H1 (cell line): Measurements from ENCODE around the gene FSTL4. TPM values are rescaled to one million over a fixed set of nuclear protein-coding genes. Genes with fewer than 3 reads are reported as not detected.

ENCODE experiments used
- CTCF ChIA-PET: fragments of 300-600 bp; sonication (Branson Sonifier 250); formaldehyde crosslinking; loops from one replicate; lab custom pipeline; 2021; ENCODE audit not compliant: partially characterized antibody; lab: Charles Lee
- POLR2A ChIA-PET: fragments of 300-600 bp; sonication (Branson Sonifier 250); formaldehyde crosslinking; loops from one replicate; lab custom pipeline; 2021; ENCODE audit warnings: inconsistent platforms; ENCODE audit not compliant: partially characterized antibody; lab: Charles Lee
- DNase-seq, 2 experiments: peaks; one replicate each; pipeline versions ENCODE4 v3.0.0 to v3.0.0-alpha.2; 2010 to 2022; ENCODE audit warnings: low spot score in 2 of 2, low read depth in 1 of 2, mixed read lengths in 1 of 2
- FAIRE-seq: peaks from 2 replicates; lab custom pipeline; 2011; peaks lifted over from hg19 to GRCh38; lab: Jason Lieb, UNC
- H2AFZ ChIP-seq: 2 replicates; pipeline ENCODE4 v1.8.1; 2012; ENCODE audit warnings: low read length, inconsistent platforms
- H2AK5ac ChIP-seq: 2 replicates; pipeline ENCODE4 v1.6.1; 2013; ENCODE audit warnings: low read depth, low read length
- H2BK120ac ChIP-seq: replicated peaks from 2 replicates; pipeline ENCODE3; 2013; ENCODE audit warnings: low read depth, low read length, inconsistent platforms
- H2BK12ac ChIP-seq: 2 replicates; pipeline ENCODE4 v1.6.1; 2013; ENCODE audit warnings: low read depth, low read length
- H2BK15ac ChIP-seq: 2 replicates; pipeline ENCODE4 v1.6.1; 2013; ENCODE audit warnings: low read length
- H2BK20ac ChIP-seq: 2 replicates; pipeline ENCODE4 v1.6.1; 2013; ENCODE audit warnings: low read length
- H2BK5ac ChIP-seq: 2 replicates; pipeline ENCODE4 v1.6.1; 2013; ENCODE audit warnings: low read depth, low read length
- H3K14ac ChIP-seq: 2 replicates; pipeline ENCODE4 v1.6.1; 2013; ENCODE audit warnings: inconsistent platforms; ENCODE audit not compliant: insufficient read length
- H3K18ac ChIP-seq: 2 replicates; pipeline ENCODE4 v1.6.1; 2013; ENCODE audit warnings: low read length; ENCODE audit errors: extremely low read depth
- H3K23ac ChIP-seq: 2 replicates; pipeline ENCODE4 v1.6.1; 2013; ENCODE audit warnings: inconsistent platforms; ENCODE audit not compliant: insufficient read length
- H3K23me2 ChIP-seq: 2 replicates; pipeline ENCODE4 v1.6.1; 2013; ENCODE audit warnings: low read depth, low read length
- H3K27ac ChIP-seq: 2 replicates; pipeline ENCODE4 v1.6.1; 2011; ENCODE audit warnings: low read depth, low read length, inconsistent platforms
- H3K27me3 ChIP-seq, 4 experiments: replicated peaks in 1 of 4; 1 replicate in 1 of 4; 2 replicates in 3 of 4; pipeline versions ENCODE4 v1.6.1 to v1.8.1; 2011 to 2013; ENCODE audit warnings: low read length in 3 of 4, mild to moderate bottlenecking in 3 of 4, inconsistent platforms in 2 of 4, mixed read lengths in 2 of 4, moderate library complexity in 1 of 4; ENCODE audit not compliant: control insufficient read depth in 3 of 4, insufficient read depth in 3 of 4; ENCODE audit errors: extremely low read depth in 1 of 4
- H3K36me3 ChIP-seq, 4 experiments: 2 replicates each; pipeline versions ENCODE4 v1.6.1 to v1.8.1; 2011 to 2013; ENCODE audit warnings: mild to moderate bottlenecking in 4 of 4, low read length in 3 of 4, moderate library complexity in 2 of 4, control low read depth in 1 of 4, inconsistent platforms in 1 of 4; ENCODE audit not compliant: insufficient read depth in 4 of 4, control insufficient read depth in 2 of 4
- H3K4ac ChIP-seq: replicated peaks from 2 replicates; pipeline ENCODE3; 2013; ENCODE audit warnings: low read length, low read depth, mixed read lengths, inconsistent platforms; ENCODE audit not compliant: insufficient read length
- H3K4me1 ChIP-seq, 4 experiments: replicated peaks in 1 of 4; 1 replicate in 1 of 4; 2 replicates in 3 of 4; pipeline versions ENCODE4 v1.6.1 to v1.8.1; 2011 to 2013; ENCODE audit warnings: low read length in 3 of 4, inconsistent platforms in 2 of 4, mixed read lengths in 1 of 4; ENCODE audit not compliant: insufficient read depth in 4 of 4, control insufficient read depth in 3 of 4
- H3K4me2 ChIP-seq, 2 experiments: 2 replicates each; pipeline versions ENCODE4 v1.6.1 to v1.8.1; 2011 to 2013; ENCODE audit warnings: low read depth in 2 of 2, low read length in 2 of 2, control low read depth in 1 of 2, inconsistent platforms in 1 of 2, mild to moderate bottlenecking in 1 of 2; ENCODE audit not compliant: insufficient read depth in 1 of 2
- H3K4me3 ChIP-seq, 4 experiments: fragments of 200-600, 300-600 bp in 1 of 4; sonication (generic), shearing (Covaris generic), sonication (Bioruptor Twin) in 1 of 4; 2 replicates each; pipeline versions ENCODE4 v1.5.1 to v1.8.1; 2011 to 2016; ENCODE audit warnings: low read length in 4 of 4, low read depth in 3 of 4, control low read depth in 2 of 4, inconsistent platforms in 2 of 4, mild to moderate bottlenecking in 2 of 4, mixed read lengths in 1 of 4, moderate library complexity in 1 of 4; ENCODE audit not compliant: insufficient read depth in 2 of 4; ENCODE audit errors: extremely low read depth in 1 of 4
- H3K56ac ChIP-seq: replicated peaks from 2 replicates; pipeline ENCODE3; 2013; ENCODE audit warnings: low read depth, mild to moderate bottlenecking, mixed read lengths, low read length, inconsistent platforms; ENCODE audit not compliant: insufficient read length
- H3K79me1 ChIP-seq: 2 replicates; pipeline ENCODE4 v1.6.1; 2013; ENCODE audit warnings: low read depth, low read length, control low read depth
- H3K79me2 ChIP-seq, 2 experiments: 2 replicates each; pipeline versions ENCODE4 v1.6.1 to v1.8.1; 2012 to 2013; ENCODE audit warnings: low read length in 2 of 2, mild to moderate bottlenecking in 2 of 2, inconsistent platforms in 1 of 2; ENCODE audit not compliant: insufficient read depth in 2 of 2, control insufficient read depth in 1 of 2
- H3K9ac ChIP-seq, 4 experiments: replicated peaks in 1 of 4; 1 replicate in 1 of 4; 2 replicates in 3 of 4; pipeline versions ENCODE4 v1.6.1 to v1.8.1; 2011 to 2013; ENCODE audit warnings: low read depth in 3 of 4, low read length in 3 of 4, control low read depth in 2 of 4, mild to moderate bottlenecking in 2 of 4, moderate library complexity in 2 of 4, inconsistent platforms in 1 of 4; ENCODE audit errors: extremely low read depth in 1 of 4
- H3K9me3 ChIP-seq, 2 experiments: 2 replicates each; pipeline versions ENCODE4 v1.6.1 to v1.8.1; 2012 to 2013; ENCODE audit warnings: mild to moderate bottlenecking in 2 of 2, moderate library complexity in 2 of 2, control low read depth in 1 of 2, inconsistent platforms in 1 of 2, low read depth in 1 of 2, low read length in 1 of 2, mixed read lengths in 1 of 2; ENCODE audit not compliant: insufficient read depth in 2 of 2
- H4K20me1 ChIP-seq, 2 experiments: replicated peaks in 1 of 2; 2 replicates each; pipeline versions ENCODE3 to v1.8.1; 2011 to 2013; ENCODE audit warnings: inconsistent platforms in 2 of 2, low read length in 2 of 2, mild to moderate bottlenecking in 1 of 2; ENCODE audit not compliant: insufficient read depth in 2 of 2, control insufficient read depth in 1 of 2
- H4K5ac ChIP-seq: 2 replicates; pipeline ENCODE4 v1.6.1; 2013; ENCODE audit warnings: low read length, low read depth, mixed read lengths, inconsistent platforms; ENCODE audit not compliant: insufficient read length
- H4K8ac ChIP-seq: 2 replicates; pipeline ENCODE4 v1.8.0; 2013; ENCODE audit warnings: mild to moderate bottlenecking, moderate library complexity, low read length, inconsistent platforms; ENCODE audit not compliant: insufficient read depth; ENCODE audit errors: extremely low read depth
- H4K91ac ChIP-seq: replicated peaks from 2 replicates; pipeline ENCODE3; 2013; ENCODE audit warnings: low read length, mixed read lengths, inconsistent platforms; ENCODE audit not compliant: insufficient read length
- ASH2L ChIP-seq: fragments of 200-600, 300-600 bp; sonication (generic); IDR thresholded peaks from one replicate; pipeline ENCODE4 v1.7.1; 2017; ENCODE audit warnings: low read length
- BACH1 ChIP-seq: IDR thresholded peaks from 2 replicates; pipeline ENCODE4 v1.6.1; 2012; ENCODE audit warnings: low read length, improper control_type of control experiment
- CHD1 ChIP-seq: IDR thresholded peaks from 2 replicates; pipeline ENCODE4 v1.6.1; 2012; ENCODE audit warnings: low read depth, low read length, improper control_type of control experiment
- EGR1 ChIP-seq: IDR thresholded peaks from 2 replicates; pipeline ENCODE4 v1.6.1; 2011; ENCODE audit warnings: low read depth, low read length, borderline replicate concordance
- EP300 ChIP-seq, 2 experiments: IDR thresholded peaks; 1 replicate in 1 of 2; 2 replicates in 1 of 2; pipeline ENCODE4 v1.6.1; 2011 to 2012; ENCODE audit warnings: low read depth in 2 of 2, low read length in 2 of 2, mild to moderate bottlenecking in 2 of 2, borderline replicate concordance in 1 of 2, inconsistent platforms in 1 of 2, moderate library complexity in 1 of 2
- EZH2 ChIP-seq: fragments of 200-600 bp; sonication (generic); IDR thresholded peaks from 2 replicates; pipeline ENCODE4 v1.7.1; 2012; ENCODE audit warnings: low read depth, mild to moderate bottlenecking, moderate library complexity, low read length, inconsistent platforms; ENCODE audit not compliant: severe bottlenecking
- HDAC6 ChIP-seq: IDR thresholded peaks from one replicate; pipeline ENCODE4 v1.7.1; 2012; ENCODE audit warnings: low read depth, mild to moderate bottlenecking, inconsistent platforms, low read length, moderate library complexity
- JUN ChIP-seq: IDR thresholded peaks from 2 replicates; pipeline ENCODE4 v1.6.1; 2011; ENCODE audit warnings: low read depth, mild to moderate bottlenecking, improper control_type of control experiment, low read length
- PHF8 ChIP-seq: fragments of 200-600 bp; sonication (generic); conservative IDR thresholded peaks from 2 replicates; pipeline ENCODE4 v1.7.1; 2012; ENCODE audit warnings: low read depth, mild to moderate bottlenecking, inconsistent platforms, low read length, moderate library complexity
- SRF ChIP-seq: IDR thresholded peaks from 2 replicates; pipeline ENCODE4 v1.6.1; 2011; ENCODE audit warnings: mild to moderate bottlenecking, low read depth, low read length, moderate library complexity
- TCF12 ChIP-seq: IDR thresholded peaks from 2 replicates; pipeline ENCODE4 v1.6.1; 2011; ENCODE audit warnings: low read depth, mild to moderate bottlenecking, low read length
- ZNF274 ChIP-seq: IDR thresholded peaks from 2 replicates; pipeline ENCODE4 v1.7.0; 2012; ENCODE audit warnings: low read length, borderline replicate concordance; ENCODE audit errors: extremely low read depth
- WGBS, 2 experiments: shearing (Covaris generic) in 1 of 2; methylation state at CpG; one replicate each; pipeline versions ENCODE4 v1.1.6 to v1.1.7; 2013 to 2015; ENCODE audit warnings: low lambda C conversion rate in 2 of 2, mixed read lengths in 2 of 2, inconsistent platforms in 1 of 2, low coverage in 1 of 2, missing lambda C conversion rate in 1 of 2; ENCODE audit not compliant: insufficient replicate concordance in 2 of 2, insufficient coverage in 1 of 2, insufficient read length in 1 of 2; ENCODE audit errors: extremely low coverage in 1 of 2, missing lambda C conversion rate in 1 of 2; 5-methylcytosine and 5-hydroxymethylcytosine counted together
- polyA plus RNA-seq, 7 experiments: library from polyadenylated mRNA; depleted of rRNA in 3 of 7; stranded (reverse) in 5 of 7; unstranded in 2 of 7; fragments of >200 nt in 5 of 7; fragments of 200-250 nt in 2 of 7; gene quantifications; 1 replicate in 5 of 7; 2 replicates in 1 of 7; 4 replicates in 1 of 7; pipeline versions ENCODE4 v1.2.1 to v1.2.3, GENCODE V29; 2011 to 2013; ENCODE audit warnings: missing spikeins in 2 of 7, mixed read lengths in 2 of 7
- total RNA-seq: library from RNA; stranded (reverse); fragmentation: NEBNext Ultra II Directional; extraction: Animal tissue kit (Norgen Biotek cat#: 25700); gene quantifications from 2 replicates; pipeline ENCODE4 v1.2.1, GENCODE V29; 2021
- TF ChIP-seq, protein P1 (sequence below): IDR thresholded peaks from 2 replicates; pipeline ENCODE4 v1.6.1; 2012; ENCODE audit warnings: low read length, inconsistent platforms

FSTL4 gene
- total and polyA plus RNA-seq, 2 of the 8 experiments (the other 6 are each of a cell fraction or from before 2014, with no cell fraction given): 3.1 to 4.1 TPM

DNA sequence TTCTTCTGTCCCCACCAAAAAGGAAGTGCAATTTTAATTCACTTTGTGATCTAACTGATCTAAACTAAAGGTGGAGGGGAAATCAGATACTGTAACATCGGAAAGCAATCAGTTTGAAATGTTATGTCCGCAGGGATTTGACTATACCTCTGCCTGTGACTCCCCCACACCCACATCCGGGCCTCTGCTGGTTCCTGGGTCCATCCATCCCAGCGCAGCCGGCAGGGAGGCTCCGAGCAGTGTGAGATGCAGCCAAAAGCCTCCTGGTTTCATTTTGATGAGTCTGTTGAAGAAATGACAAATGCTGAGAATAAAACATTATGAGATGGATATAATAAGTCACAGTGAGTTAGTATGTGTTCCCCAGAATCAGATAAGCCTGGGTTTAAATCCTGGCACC, 8.6 kb downstream of the FSTL4 start:
- POLR2A ChIA-PET: no interaction called here
- no peaks in the 10 kb centered on the region for H3K23me2 ChIP-seq
- H3K9ac ChIP-seq: no peak overlapping the region
- H3K27me3 ChIP-seq: peaks cover 0 to 5% (median 1%) of the 10 kb centered on the region in 4 experiments; a peak in 4 of 7 replicates
- no peaks in the 10 kb centered on the region for H3K79me1 ChIP-seq
- FAIRE-seq (no peak), DNase-seq (peak in 1 of 2 experiments; percentile 40)
- no peak overlapping the region for H3K4ac ChIP-seq
- no peaks in the 10 kb centered on the region for H4K20me1 ChIP-seq
- no peak overlapping the region for H4K91ac ChIP-seq
- no peak overlapping the region for H2BK20ac ChIP-seq
- H2BK15ac ChIP-seq: no peak overlapping the region
- H3K27ac ChIP-seq: no peak overlapping the region
- no peaks in the 10 kb centered on the region for H3K36me3 ChIP-seq
- peaks cover 0 to 13% (median 8%) of the 10 kb centered on the region in 4 experiments; a peak in 5 of 7 replicates for H3K4me1 ChIP-seq
- H2AK5ac ChIP-seq: no peak overlapping the region
- no peak overlapping the region for H3K4me2 ChIP-seq
- no peak overlapping the region for H2BK12ac ChIP-seq
- H2AFZ ChIP-seq: no peak overlapping the region
- H2BK120ac ChIP-seq: no peak overlapping the region
- no peak overlapping the region for H2BK5ac ChIP-seq
- 93% methylated on average over 6 of the region's 6 CpGs; no CpG with 5 or more reads in 1 of the 2 experiments for WGBS, 2 experiments
- H3K14ac ChIP-seq: no peak overlapping the region
- H3K18ac ChIP-seq: no peak overlapping the region
- no peak overlapping the region for H3K56ac ChIP-seq
- H3K4me3 ChIP-seq: no peak overlapping the region
- H3K23ac ChIP-seq: no peak overlapping the region
- CTCF ChIA-PET: no interaction called here
- no peaks in the 10 kb centered on the region for H3K79me2 ChIP-seq
- H4K8ac ChIP-seq: no peak overlapping the region
- H4K5ac ChIP-seq: no peak overlapping the region
- H3K9me3 ChIP-seq: no peaks in the 10 kb centered on the region
- TF ChIP-seq ASH2L (no peak), SRF (no peak), BACH1 (no peak), TCF12 (no peak), EZH2 (no peak), CHD1 (no peak), PHF8 (no peak), JUN (no peak), EGR1 (no peak), EP300 (IDR thresholded peaks at IDR 0.05; ENCODE audit: borderline replicate concordance in 1 of 2, low read depth in 2 of 2, low read length in 2 of 2) (no peak), HDAC6 (no peak), ZNF274 (no peak)
- TF ChIP-seq, protein P1, sequence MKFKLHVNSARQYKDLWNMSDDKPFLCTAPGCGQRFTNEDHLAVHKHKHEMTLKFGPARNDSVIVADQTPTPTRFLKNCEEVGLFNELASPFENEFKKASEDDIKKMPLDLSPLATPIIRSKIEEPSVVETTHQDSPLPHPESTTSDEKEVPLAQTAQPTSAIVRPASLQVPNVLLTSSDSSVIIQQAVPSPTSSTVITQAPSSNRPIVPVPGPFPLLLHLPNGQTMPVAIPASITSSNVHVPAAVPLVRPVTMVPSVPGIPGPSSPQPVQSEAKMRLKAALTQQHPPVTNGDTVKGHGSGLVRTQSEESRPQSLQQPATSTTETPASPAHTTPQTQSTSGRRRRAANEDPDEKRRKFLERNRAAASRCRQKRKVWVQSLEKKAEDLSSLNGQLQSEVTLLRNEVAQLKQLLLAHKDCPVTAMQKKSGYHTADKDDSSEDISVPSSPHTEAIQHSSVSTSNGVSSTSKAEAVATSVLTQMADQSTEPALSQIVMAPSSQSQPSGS: no peak
